Measurements from ENCODE around the gene PNPT1. TPM values are rescaled to one million over a fixed set of nuclear protein-coding genes. Genes with fewer than 3 reads are reported as not detected.

PNPT1 gene
- total RNA-seq, 1 experiment from 2014 or later = 31.7 TPM

- no peak for TF ChIP-seq FOSL1 (IDR thresholded peaks at IDR 0.05; ENCODE audit: low read depth)
- TF ChIP-seq ELF1 (IDR thresholded peaks at IDR 0.05; ENCODE audit: borderline replicate concordance, low read depth) = no peak
- TF ChIP-seq ZNF274 (IDR thresholded peaks at IDR 0.05; ENCODE audit: low read depth, low read length) = no peak
- TF ChIP-seq YY1 (IDR thresholded peaks at IDR 0.05; ENCODE audit: extremely low read depth, insufficient replicate concordance, low read depth, low read length) = no peak
- TF ChIP-seq REST (IDR thresholded peaks at IDR 0.05; ENCODE audit: low read depth) = no peak
- TF ChIP-seq JUND (IDR thresholded peaks at IDR 0.05) = no peak
- no peak for TF ChIP-seq CBX3 (IDR thresholded peaks at IDR 0.05; ENCODE audit: low read depth)
- no peak for TF ChIP-seq POLR2A (IDR thresholded peaks at IDR 0.05; ENCODE audit: borderline replicate concordance, extremely low read depth, insufficient read depth, insufficient read length)
- no peak for TF ChIP-seq EZH2phosphoT487 (IDR thresholded peaks at IDR 0.05; ENCODE audit: borderline replicate concordance)
- CTCF ChIA-PET = no interaction called here
- no peaks in the 10 kb centered on the region for H3K9me3 ChIP-seq (ENCODE audit: control insufficient read depth in 1 of 2, insufficient read depth in 1 of 2, low read depth in 1 of 2, low read length in 2 of 2)
- no peak overlapping the region for H3K4me2 ChIP-seq (ENCODE audit: low read length)
- intact Hi-C loops (cut with micrococcal nuclease) = no loop called here
- no peak for ATAC-seq
- peaks cover 0 to 6% of the 10 kb centered on the region in 2 experiments; a peak in 2 of 4 replicates for H3K4me1 ChIP-seq (ENCODE audit: control insufficient read depth in 1 of 2, insufficient read depth in 2 of 2, low read length in 2 of 2)
- H3K4me3 ChIP-seq (replicated peaks in 1 of 2; ENCODE audit: low read depth in 1 of 2, low read length in 2 of 2) = no peak overlapping the region
- H3K36me3 ChIP-seq (ENCODE audit: control insufficient read depth in 1 of 2, insufficient read depth in 2 of 2, low read length in 2 of 2) = peaks cover 16 to 19% of the 10 kb centered on the region in 2 experiments
- H3K9me2 ChIP-seq (ENCODE audit: insufficient read depth) = no peaks in the 10 kb centered on the region
- no peak overlapping the region for H2AFZ ChIP-seq (ENCODE audit: low read depth, low read length, poor library complexity, severe bottlenecking)
- H4K20me1 ChIP-seq (ENCODE audit: insufficient read depth) = no peaks in the 10 kb centered on the region; the same call in 1 of the 2 replicates
- no peak overlapping the region for H3K27ac ChIP-seq (ENCODE audit: low read depth, low read length)
- DNase-seq (ENCODE audit: low read depth, low spot score) = no peak
- peaks cover 63% of the 10 kb centered on the region for H3K79me2 ChIP-seq (ENCODE audit: insufficient read depth, low read length)
- BruUV-seq (replicated peaks) = no TSS peak
- RAD21 ChIA-PET (ENCODE audit: low non-redundant PET in 1 of 2, low total read pairs in 2 of 2, uncharacterized antibody in 2 of 2, unreplicated experiment in 2 of 2) = no interaction called here
- H3K27me3 ChIP-seq (ENCODE audit: insufficient read depth, low read length) = no peaks in the 10 kb centered on the region
- H3K9ac ChIP-seq (ENCODE audit: low read length) = no peak overlapping the region
- POLR2A ChIA-PET = no interaction called here
Measured at GRCh38 chr2:55610954-55611743, 82.5 kb downstream of the PNPT1 start.
